ENCODE data around the gene ATP2B3. TPM values are rescaled to one million over a fixed set of nuclear protein-coding genes. Genes with fewer than 3 reads are reported as not detected.

Gene ATP2B3
- total RNA-seq, 1 donor from 2014 or later, result not detected

GRCh38 chrX:153622661-153623309 is 105.3 kb downstream of the ATP2B3 start:
- ATAC-seq, result no peak

GRCh38 chrX:153623310-153624029 is 106.0 kb downstream of the ATP2B3 start:
- ATAC-seq, result no peak

- no peak for ATAC-seq
Measured at GRCh38 chrX:153624196-153625091, 107.0 kb downstream of the ATP2B3 start.

GRCh38 chrX:153625271-153626024 is 108.0 kb downstream of the ATP2B3 start:
- ATAC-seq, result no peak

GRCh38 chrX:153626025-153626633 is 108.7 kb downstream of the ATP2B3 start:
- no peak for ATAC-seq

GRCh38 chrX:153626863-153627674 is 109.6 kb downstream of the ATP2B3 start:
- no peak for ATAC-seq

GRCh38 chrX:153627675-153628111 is 110.3 kb downstream of the ATP2B3 start:
- ATAC-seq, result no peak

GRCh38 chrX:153628129-153628528 is 110.7 kb downstream of the ATP2B3 start:
- ATAC-seq, result no peak

- ATAC-seq, result no peak
Measured at GRCh38 chrX:153628665-153629064, 111.2 kb downstream of the ATP2B3 start.

- ATAC-seq, result no peak
Measured at GRCh38 chrX:153631346-153631745, 113.9 kb downstream of the ATP2B3 start.

- ATAC-seq, result no peak
Measured at GRCh38 chrX:153631907-153632594, 114.6 kb downstream of the ATP2B3 start.

Other genes with a start within 250 kb of the ATP2B3 start
- gene PNMA6F, start 195.9 kb upstream of the ATP2B3 start, total RNA-seq, result not detected
- gene ZNF275, start 183.5 kb upstream of the ATP2B3 start, total RNA-seq, result 1.6 TPM
- gene PNMA6E, start 116.3 kb upstream of the ATP2B3 start, total RNA-seq, result not detected
- gene ZFP92, start 106.2 kb upstream of the ATP2B3 start, total RNA-seq, result 0.08 TPM
- 2.0 TPM for gene TREX2, start 71.6 kb upstream of the ATP2B3 start, total RNA-seq
- 16.6 TPM for gene HAUS7, start 47.1 kb upstream of the ATP2B3 start, total RNA-seq
- gene BGN, start 22.7 kb upstream of the ATP2B3 start, total RNA-seq, result 29.3 TPM
- gene CCNQ, start 81.5 kb downstream of the ATP2B3 start, total RNA-seq, result 18.2 TPM
- 0.76 TPM for gene DUSP9, start 129.6 kb downstream of the ATP2B3 start, total RNA-seq
- gene PNCK, start 156.2 kb downstream of the ATP2B3 start, total RNA-seq, result 1.00 TPM
- gene SLC6A8, start 170.3 kb downstream of the ATP2B3 start, total RNA-seq, result 62.0 TPM
- 191 TPM for gene BCAP31, start 206.7 kb downstream of the ATP2B3 start, total RNA-seq
- gene ABCD1, start 207.2 kb downstream of the ATP2B3 start, total RNA-seq, result 2.5 TPM
- 11.2 TPM for gene PLXNB3, start 246.6 kb downstream of the ATP2B3 start, total RNA-seq